ENCODE results near the gene RNF135.
"Not testable (repeated sequence)": the region's sequence is repeated elsewhere in the genome, so short reads cannot be mapped to it uniquely, and the experiment has no call there.

Gene RNF135

GRCh38 chr17:30957741-30958140 lies 13.1 kb upstream of the RNF135 start:
- no peak for DNase-seq (ENCODE audit: low read depth)
- TF ChIP-seq CTCF (conservative IDR thresholded peaks at IDR 0.05; ENCODE audit: low read length): no peak

GRCh38 chr17:30958187-30958586 lies 12.7 kb upstream of the RNF135 start:
- TF ChIP-seq CTCF (conservative IDR thresholded peaks at IDR 0.05; ENCODE audit: low read length): no peak
- peak; percentile 12 for DNase-seq (ENCODE audit: low read depth)
- H3K4me3 ChIP-seq (ENCODE audit: low read length): no peak overlapping the region

More at GRCh38 chr17:30957741-30958140, 13.1 kb upstream of the RNF135 start:
- no peak overlapping the region for H3K4me3 ChIP-seq (ENCODE audit: low read length)

GRCh38 chr17:30961209-30962188 lies 9.3 kb upstream of the RNF135 start:
- no peak for TF ChIP-seq CTCF (conservative IDR thresholded peaks at IDR 0.05; ENCODE audit: low read length)
- peak; percentile 40 for DNase-seq (ENCODE audit: low read depth)
- H3K4me3 ChIP-seq (ENCODE audit: low read length): no peak overlapping the region

GRCh38 chr17:30964312-30964711 lies 6.5 kb upstream of the RNF135 start:
- not testable (repeated sequence) for DNase-seq (ENCODE audit: low read depth); H3K4me3 ChIP-seq (ENCODE audit: low read length)

GRCh38 chr17:30964876-30965275 lies 6.0 kb upstream of the RNF135 start:
- peak; percentile 34 for DNase-seq (ENCODE audit: low read depth)
- H3K4me3 ChIP-seq (ENCODE audit: low read length): no peak overlapping the region
- TF ChIP-seq CTCF (conservative IDR thresholded peaks at IDR 0.05; ENCODE audit: low read length): no peak

- no peak overlapping the region for H3K4me3 ChIP-seq (ENCODE audit: low read length)
- TF ChIP-seq CTCF (conservative IDR thresholded peaks at IDR 0.05; ENCODE audit: low read length): no peak
- no peak for DNase-seq (ENCODE audit: low read depth)
Measured at GRCh38 chr17:30965686-30966085, 5.2 kb upstream of the RNF135 start.

GRCh38 chr17:30967911-30968310 lies 2.9 kb upstream of the RNF135 start:
- not testable (repeated sequence) for DNase-seq (ENCODE audit: low read depth)

More at GRCh38 chr17:30967911-30968310, 2.9 kb upstream of the RNF135 start:
- H3K4me3 ChIP-seq (ENCODE audit: low read length): not testable (repeated sequence)

All from AG10803 (cell line).